Stimulated activated CD4-positive, alpha-beta T cell treated with anti-CD3 and anti-CD28 coated beads, Interleukin-4, amount 100 ng/mL, for 1 hour (primary cell): ENCODE results near the gene MEFV.

Source experiments
- DNase-seq: peaks from one replicate; pipeline ENCODE4 v3.0.0-alpha.2; 2020

The MEFV gene

GRCh38 chr16:3268294-3268693, 11.9 kb upstream of the MEFV start:
- DNase-seq, result no peak

GRCh38 chr16:3266873-3267537, 10.6 kb upstream of the MEFV start:
- DNase-seq, result no peak

DNA sequence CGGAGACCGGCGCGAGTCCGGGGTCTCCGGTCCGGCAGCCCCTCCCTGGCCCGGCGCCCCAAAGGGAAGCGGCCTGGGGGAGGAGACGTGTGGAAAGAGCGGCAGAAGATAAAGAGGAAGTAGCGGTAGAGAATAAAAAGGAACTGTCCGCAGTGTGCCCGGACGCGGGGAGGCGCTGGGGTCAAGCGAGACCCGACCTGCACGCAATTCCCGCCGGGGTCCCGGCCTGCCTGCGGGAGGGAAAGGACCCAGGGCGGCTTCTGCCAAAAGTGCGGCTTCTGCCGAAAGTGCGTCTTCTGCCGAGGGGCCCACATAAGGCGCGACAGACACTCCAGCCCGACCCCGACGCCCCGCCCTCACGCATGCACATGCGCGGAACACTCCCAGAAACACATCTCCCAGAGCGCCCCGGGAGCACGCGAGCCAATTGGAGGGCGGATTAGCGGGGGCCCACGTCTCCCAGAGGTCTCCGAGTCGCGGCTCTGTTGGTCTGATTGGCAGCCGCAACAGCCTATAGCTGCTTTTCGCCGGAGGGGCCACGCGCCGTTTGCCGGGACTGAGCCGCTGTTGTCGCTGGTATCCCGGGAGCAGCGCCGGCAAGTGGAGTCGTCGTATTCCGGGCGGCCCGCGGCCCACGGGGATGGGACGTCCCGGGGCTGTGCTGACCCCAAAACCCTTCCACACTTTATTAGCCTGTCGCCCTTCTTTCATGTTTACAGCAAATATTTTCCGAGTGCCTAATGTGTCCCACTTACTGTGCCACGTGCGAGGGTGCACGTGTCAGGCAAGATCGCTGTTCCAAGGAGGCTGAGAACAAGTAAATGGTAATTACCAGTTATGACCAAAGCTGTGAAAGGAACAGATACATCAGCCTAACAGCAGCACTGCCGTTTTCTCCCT, 8.0 kb upstream of the MEFV start:
- DNase-seq, result peak; percentile 99

DNA sequence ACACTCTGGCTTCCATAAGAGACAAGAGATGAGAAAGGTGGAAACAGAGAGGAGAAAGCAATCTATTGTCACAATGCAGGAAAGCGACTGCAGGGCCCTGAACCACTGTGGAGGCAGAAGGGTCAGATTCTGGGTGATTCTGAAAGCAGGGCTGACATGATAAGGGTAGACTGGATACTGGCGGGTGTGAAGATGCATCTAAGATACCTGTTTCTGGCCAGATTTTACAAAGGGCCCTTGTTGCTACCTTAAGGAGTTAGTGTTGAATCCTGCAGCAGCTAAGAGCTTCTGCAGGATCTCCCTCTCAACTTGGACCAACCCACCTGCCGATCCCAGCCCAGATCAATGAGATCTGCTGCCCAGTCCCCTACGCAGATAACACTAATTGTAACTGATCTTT, 6.1 kb upstream of the MEFV start:
- DNase-seq, result no peak

DNA sequence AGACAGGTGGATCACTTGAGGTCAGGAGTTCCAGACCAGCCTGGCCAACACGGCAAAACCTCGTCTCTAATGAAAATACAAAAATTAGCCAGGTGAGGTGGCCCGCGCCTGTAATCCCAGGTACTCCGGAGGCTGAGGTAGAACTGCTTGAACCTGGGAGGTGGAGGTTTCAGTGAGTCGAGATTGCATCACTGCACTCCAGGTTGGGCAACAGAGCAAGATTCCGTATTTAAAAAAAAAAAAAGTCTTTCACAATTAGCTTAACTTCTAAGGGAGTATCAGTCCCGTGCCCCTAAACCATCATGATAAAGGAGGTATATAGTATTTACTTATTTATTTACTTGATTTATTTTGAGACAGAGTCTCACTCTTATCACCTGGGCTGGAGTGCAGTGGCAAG, 3.4 kb upstream of the MEFV start:
- DNase-seq, result no peak

GRCh38 chr16:3256866-3257465, 533 bp upstream of the MEFV start:
- no peak for DNase-seq

DNA sequence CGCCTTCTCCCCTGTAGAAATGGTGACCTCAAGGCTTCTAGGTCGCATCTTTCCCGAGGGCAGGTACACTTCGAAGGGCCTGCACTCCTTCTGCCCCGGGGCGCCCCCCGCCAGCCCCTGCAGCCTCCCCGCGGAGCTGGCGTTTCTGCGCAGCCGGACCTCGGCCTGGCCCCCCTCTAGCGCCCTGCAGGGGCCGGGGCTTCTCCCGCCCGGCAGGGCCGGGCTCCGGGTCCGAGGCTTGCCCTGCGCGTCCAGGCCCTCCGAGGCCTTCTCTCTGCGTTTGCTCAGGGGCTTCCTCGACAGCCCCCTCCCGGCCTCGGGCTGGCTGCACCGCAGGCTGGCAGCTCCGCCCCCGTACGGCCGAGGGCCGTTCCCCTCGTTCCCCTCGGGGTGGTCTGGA, 2.1 kb downstream of the MEFV start:
- DNase-seq, result no peak

DNA sequence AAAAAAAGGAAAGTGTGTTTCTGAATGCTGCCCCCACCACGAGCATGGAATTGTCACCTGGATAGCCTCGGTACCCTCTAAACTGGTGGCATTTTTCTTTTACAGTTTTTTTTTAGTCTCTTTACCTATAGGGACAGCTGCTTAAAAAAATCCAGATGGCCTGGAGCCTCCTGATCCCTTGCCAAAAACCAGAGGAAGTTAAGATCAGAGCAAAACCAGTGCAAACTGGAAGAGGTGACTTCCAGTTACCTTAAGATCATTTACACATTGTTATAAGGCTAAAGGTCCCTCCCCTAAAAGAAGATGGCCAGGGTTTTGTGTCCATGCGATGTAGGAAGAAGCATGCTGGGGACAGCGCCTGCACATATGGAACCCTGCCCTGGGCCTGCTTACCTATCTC, 3.5 kb downstream of the MEFV start:
- no peak for DNase-seq

- DNase-seq, result no peak
Observed at GRCh38 chr16:3249451-3249850, 7.0 kb downstream of the MEFV start.

GRCh38 chr16:3249020-3249419, 7.4 kb downstream of the MEFV start:
- no peak for DNase-seq

GRCh38 chr16:3248596-3248995, 7.8 kb downstream of the MEFV start:
- DNase-seq, result no peak

DNA sequence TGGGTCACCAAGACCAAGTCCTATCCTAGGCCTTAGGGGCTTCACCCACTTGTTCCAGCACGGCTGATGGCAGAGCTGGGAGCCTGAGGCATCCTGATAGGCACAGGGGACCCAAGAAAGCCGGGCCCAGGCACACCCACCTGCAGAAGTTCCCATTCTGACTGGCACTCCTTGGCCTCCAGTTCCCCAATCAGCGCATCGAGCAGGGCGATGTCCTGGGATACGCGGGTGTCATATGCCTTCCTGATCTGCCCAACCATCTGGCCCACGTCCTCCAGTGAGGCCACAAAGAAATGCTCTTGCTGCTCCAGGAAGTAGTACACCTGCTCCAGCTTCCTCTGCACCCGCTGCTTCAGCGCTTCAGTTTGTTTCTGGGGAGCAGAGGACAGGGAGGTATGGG, 9.6 kb downstream of the MEFV start:
- DNase-seq, result no peak

DNA sequence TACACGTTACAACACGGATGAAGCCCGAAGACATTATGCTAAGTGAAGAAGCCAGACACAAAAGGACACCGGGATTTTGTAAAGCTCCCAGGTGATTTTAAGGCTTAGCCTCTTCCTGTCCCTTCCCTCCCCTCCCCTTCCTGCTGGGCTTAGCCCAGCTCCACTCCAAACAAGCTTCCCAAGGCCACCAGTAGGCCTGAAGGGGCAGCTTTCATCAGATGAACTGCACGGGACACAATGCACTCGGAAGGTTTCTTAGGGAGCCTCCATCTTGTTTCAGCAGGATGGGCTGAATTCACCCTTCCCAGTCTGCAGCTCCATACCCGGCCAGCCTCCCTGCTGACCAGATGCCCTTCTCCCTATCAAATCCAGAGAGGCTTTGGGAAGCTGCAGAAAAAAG, 10.4 kb downstream of the MEFV start:
- no peak for DNase-seq

GRCh38 chr16:3243882-3244281, 12.6 kb downstream of the MEFV start:
- no peak for DNase-seq

DNA sequence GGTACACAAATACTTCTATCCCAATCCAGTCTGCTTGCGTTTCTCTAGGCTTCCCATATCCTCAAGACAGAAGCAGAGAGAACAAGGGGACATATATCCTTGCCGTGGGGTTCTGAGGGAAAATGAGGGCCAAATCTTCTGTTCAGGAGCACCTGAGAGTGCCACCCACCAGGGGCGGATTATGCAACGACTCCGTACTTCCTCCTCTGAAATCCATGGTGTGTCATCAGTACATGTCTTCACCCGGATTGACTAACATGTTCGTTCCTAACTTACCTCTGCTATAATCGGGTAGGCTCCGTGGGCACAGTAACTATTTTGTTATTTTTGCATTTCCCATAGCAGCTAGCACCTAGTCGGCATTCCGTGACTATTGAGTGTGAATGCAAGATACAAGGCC, 13.7 kb downstream of the MEFV start:
- no peak for DNase-seq

GRCh38 chr16:3241761-3242160, 14.7 kb downstream of the MEFV start:
- DNase-seq, result no peak

GRCh38 chr16:3235856-3236669, 20.4 kb downstream of the MEFV start:
- DNase-seq, result peak; percentile 34

- DNase-seq, result peak; percentile 93
Observed at GRCh38 chr16:3234857-3235561, 21.4 kb downstream of the MEFV start, which contains the start of gene ZNF200. Gene ZNF200 (minus strand): TSS chr16:3235158. CDS start chr16:3233755, 1,403 bp downstream.

DNA sequence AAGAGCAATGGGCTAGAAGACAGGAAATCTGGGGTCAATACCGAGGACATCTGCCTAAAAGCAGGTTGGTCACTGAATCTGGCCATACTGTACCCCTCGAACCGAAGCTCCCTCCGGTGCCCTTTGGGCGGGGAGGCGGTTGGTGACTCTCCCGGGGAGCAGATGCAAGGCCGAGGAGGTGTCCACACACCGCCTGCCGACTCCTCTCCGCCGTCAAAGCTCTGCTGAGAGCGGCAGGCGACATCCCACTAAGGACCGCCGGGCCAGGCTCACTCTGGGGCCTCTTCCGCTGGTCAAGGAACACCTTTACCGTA, 21.9 kb downstream of the MEFV start:
- no peak for DNase-seq

GRCh38 chr16:3223913-3224515, 32.4 kb downstream of the MEFV start:
- no peak for DNase-seq

GRCh38 chr16:3220839-3221238, 35.6 kb downstream of the MEFV start:
- no peak for DNase-seq

- no peak for DNase-seq
Observed at GRCh38 chr16:3216263-3216640, 40.2 kb downstream of the MEFV start.
